HepG2 (cell line): Measurements from ENCODE around the gene ATAD1. TPM values are rescaled to one million over a fixed set of nuclear protein-coding genes. Genes with fewer than 3 reads are reported as not detected.
A peak's percentile ranks its signal among the peaks of the same experiment; 100 is the strongest.

Experiments used
- ATAC-seq: fragments of 200-7000 bp; cut with Tn5 transposase; 3 replicates; pipeline ENCODE4 v1.9.1; 2020; ENCODE audit warnings: mild to moderate bottlenecking, moderate library complexity
- BruUV-seq: library from RNA; stranded (reverse); fragments of 400-500 nt; replicated peaks from 2 replicates; lab custom pipeline; 2021; lab: Mats Ljungman, UMichigan
- CTCF ChIA-PET: fragments of 300-600 bp; formaldehyde crosslinking; extraction: SDS; loops from one replicate; lab custom pipeline; 2021; ENCODE audit warnings: low total read pairs, inconsistent platforms, low intra/inter-chr PET ratio; lab: Yijun Ruan, JAX
- POLR2A ChIA-PET: fragments of 350-600 bp; sonication (Branson Sonifier 250); formaldehyde crosslinking; loops from one replicate; lab custom pipeline; 2020; ENCODE audit warnings: antibody characterized with exemption, inconsistent platforms; lab: Yijun Ruan, JAX
- DNase-seq: peaks from one replicate; pipeline ENCODE4 v3.0.0-alpha.2; 2015; ENCODE audit warnings: low spot score
- FAIRE-seq: peaks from 3 replicates; lab custom pipeline; 2011; peaks lifted over from hg19 to GRCh38; lab: Jason Lieb, UNC
- H2AFZ ChIP-seq: one replicate; pipeline ENCODE4 v1.6.1; 2011; ENCODE audit warnings: low read length, inconsistent platforms
- H3K27ac ChIP-seq: fragments of 300-600 bp; 3 replicates; pipeline ENCODE4 v1.8.0; 2011; ENCODE audit warnings: mixed run types, mild to moderate bottlenecking, mixed read lengths, low read length, inconsistent platforms; ENCODE audit not compliant: insufficient read depth; ENCODE audit errors: extremely low read length
- H3K27me3 ChIP-seq, 2 experiments: fragments of 200-600 bp in 1 of 2; 2 replicates in 1 of 2; 3 replicates in 1 of 2; pipeline versions ENCODE4 v1.6.0 to v1.8.0; 2011; ENCODE audit warnings: low read length in 2 of 2, mild to moderate bottlenecking in 2 of 2, moderate library complexity in 2 of 2, inconsistent platforms in 1 of 2; ENCODE audit not compliant: insufficient read depth in 2 of 2, control insufficient read depth in 1 of 2
- H3K36me3 ChIP-seq, 2 experiments: fragments of 200-600 bp in 1 of 2; replicated peaks in 1 of 2; 2 replicates in 1 of 2; 3 replicates in 1 of 2; pipeline versions ENCODE4 v1.5.1 to v1.8.0; 2011; ENCODE audit warnings: low read length in 2 of 2, inconsistent platforms in 1 of 2; ENCODE audit not compliant: insufficient read depth in 2 of 2, control insufficient read depth in 1 of 2
- H3K4me1 ChIP-seq: 2 replicates; pipeline ENCODE4 v1.5.1; 2012; ENCODE audit warnings: low read length, inconsistent platforms; ENCODE audit not compliant: insufficient read depth
- H3K4me2 ChIP-seq: 2 replicates; pipeline ENCODE4 v1.6.0; 2011; ENCODE audit warnings: low read depth, low read length, inconsistent platforms
- H3K4me3 ChIP-seq, 3 experiments: fragments of 200-600 bp in 1 of 3; sonication (generic), shearing (Covaris generic) in 1 of 3; replicated peaks in 1 of 3; 2 replicates each; pipeline ENCODE4 v1.5.1; 2011 to 2016; ENCODE audit warnings: low read length in 3 of 3, inconsistent platforms in 2 of 3, low read depth in 2 of 3, mild to moderate bottlenecking in 2 of 3, control low read depth in 1 of 3, mixed read lengths in 1 of 3; ENCODE audit not compliant: insufficient read depth in 1 of 3
- H3K79me2 ChIP-seq: one replicate; pipeline ENCODE4 v1.6.1; 2011; ENCODE audit warnings: low read length, inconsistent platforms; ENCODE audit not compliant: insufficient read depth
- H3K9ac ChIP-seq: 2 replicates; pipeline ENCODE4 v1.6.0; 2011; ENCODE audit warnings: mild to moderate bottlenecking, low read depth, low read length, inconsistent platforms; ENCODE audit not compliant: insufficient read depth
- H3K9me3 ChIP-seq: 2 replicates; pipeline ENCODE4 v1.5.1; 2012; ENCODE audit warnings: mild to moderate bottlenecking, low read length
- H4K20me1 ChIP-seq: 2 replicates; pipeline ENCODE4 v1.6.0; 2011; ENCODE audit warnings: inconsistent platforms, mild to moderate bottlenecking, low read length, moderate library complexity; ENCODE audit not compliant: insufficient read depth
- NCOA2 ChIP-seq: sonication (generic); formaldehyde crosslinking; IDR thresholded peaks from 2 replicates; pipeline ENCODE4 v1.8.0; 2022; ENCODE audit warnings: inconsistent platforms
- TBX3 ChIP-seq: fragments of 450-650 bp; IDR thresholded peaks from 2 replicates; pipeline ENCODE4 v1.6.1; 2017; ENCODE audit warnings: antibody characterized with exemption, mild to moderate bottlenecking, inconsistent platforms, borderline replicate concordance
- TP53 ChIP-seq: sonication (generic); formaldehyde crosslinking; conservative IDR thresholded peaks from 2 replicates; pipeline ENCODE4 v1.4.0; 2020; ENCODE audit warnings: missing genetic modification reagents
- in situ Hi-C: cut with HindIII; loops from 2 replicates; pipeline ENCODE4 v1.10.0; 2017; ENCODE audit warnings: low pct_unique_long_range_greater_than_20kb; ENCODE audit not compliant: extremely low pct_ligation_motif_present
- intact Hi-C: fragments of 100-400 bp; cut with micrococcal nuclease; formaldehyde crosslinking; loops from one replicate; pipeline ENCODE4 v1.10.0; 2022; ENCODE audit not compliant: unreplicated experiment
- polyA plus RNA-seq, 8 experiments: library from polyadenylated mRNA; depleted of rRNA in 3 of 8; stranded (reverse) in 7 of 8; unstranded in 1 of 8; fragments of >200 nt; fragmentation: Illumina TruSeq in 4 of 8; extraction: Trizol in 4 of 8; gene quantifications; 2 replicates each; pipeline versions ENCODE4 v1.2.1 to v1.2.3, GENCODE V29; 2011 to 2016; ENCODE audit warnings: low read depth in 4 of 8, missing spikeins in 1 of 8, mixed read lengths in 1 of 8; ENCODE audit not compliant: insufficient read depth in 1 of 8
- total RNA-seq, 5 experiments: library from RNA; depleted of rRNA; stranded (reverse); fragments of >200 nt; fragmentation: Illumina TruSeq; extraction: Trizol; gene quantifications; 2 replicates each; pipeline ENCODE4 v1.2.3, GENCODE V29; 2016; ENCODE audit warnings: low read depth in 1 of 5
- TF ChIP-seq, protein P1 (sequence below): sonication (generic); formaldehyde crosslinking; IDR thresholded peaks from 2 replicates; pipeline ENCODE4 v1.4.0; 2020; ENCODE audit warnings: missing genetic modification reagents
- TF ChIP-seq, protein P2 (sequence below): sonication (generic); formaldehyde crosslinking; IDR thresholded peaks from 2 replicates; pipeline ENCODE4 v1.4.0; 2020; ENCODE audit warnings: low read depth, missing genetic modification reagents

Gene ATAD1
- total and polyA plus RNA-seq, 2 of the 13 experiments (the other 11 are each of a cell fraction or from before 2014, with no cell fraction given) = 14.9 to 28.2 TPM

DNA sequence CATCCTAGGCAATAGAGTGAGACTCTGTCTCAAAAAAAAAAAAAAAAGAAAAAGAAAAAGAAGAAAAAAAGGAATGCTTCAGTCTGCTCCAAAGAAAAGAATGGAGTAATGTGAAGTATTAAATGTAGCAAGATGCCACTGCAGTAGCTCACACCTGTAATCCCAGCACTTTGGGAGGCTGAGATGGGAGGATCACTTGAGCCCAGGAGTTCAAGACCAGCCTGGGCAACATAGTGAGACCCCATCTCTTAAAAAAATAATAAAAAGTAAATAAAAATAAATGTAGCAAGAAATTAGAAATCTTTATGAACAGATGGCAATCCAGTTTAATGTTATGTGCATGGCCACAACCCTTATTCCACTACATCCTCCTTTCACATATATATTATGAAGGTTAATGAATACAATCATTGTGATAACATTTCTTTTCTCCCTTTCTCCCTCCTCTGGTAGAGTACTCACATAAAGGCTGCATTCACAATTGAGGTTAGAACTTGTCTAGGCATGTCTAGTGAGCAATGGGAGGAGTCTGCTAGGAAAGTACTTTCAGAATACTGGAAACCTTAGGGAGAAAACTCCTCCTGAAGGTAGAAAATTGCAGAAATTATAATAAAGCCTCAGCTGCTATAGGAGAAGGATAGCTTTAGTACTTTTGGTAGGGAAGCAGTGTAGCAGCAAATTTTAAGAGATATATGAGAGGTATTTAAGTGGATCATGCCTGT, 24.9 kb upstream of the ATAD1 start:
- peaks cover 21% of the 10 kb centered on the region for H3K4me1 ChIP-seq
- H3K4me2 ChIP-seq = no peak overlapping the region
- H3K79me2 ChIP-seq = no peaks in the 10 kb centered on the region

More for the DNA sequence above, 24.9 kb upstream of the ATAD1 start:
- ATAC-seq (no peak), DNase-seq (peak; percentile 60), FAIRE-seq (no peak)
- peak overlapping the region; percentile 31 for H3K27ac ChIP-seq
- no peaks in the 10 kb centered on the region for H3K36me3 ChIP-seq
- TF ChIP-seq, protein P1, sequence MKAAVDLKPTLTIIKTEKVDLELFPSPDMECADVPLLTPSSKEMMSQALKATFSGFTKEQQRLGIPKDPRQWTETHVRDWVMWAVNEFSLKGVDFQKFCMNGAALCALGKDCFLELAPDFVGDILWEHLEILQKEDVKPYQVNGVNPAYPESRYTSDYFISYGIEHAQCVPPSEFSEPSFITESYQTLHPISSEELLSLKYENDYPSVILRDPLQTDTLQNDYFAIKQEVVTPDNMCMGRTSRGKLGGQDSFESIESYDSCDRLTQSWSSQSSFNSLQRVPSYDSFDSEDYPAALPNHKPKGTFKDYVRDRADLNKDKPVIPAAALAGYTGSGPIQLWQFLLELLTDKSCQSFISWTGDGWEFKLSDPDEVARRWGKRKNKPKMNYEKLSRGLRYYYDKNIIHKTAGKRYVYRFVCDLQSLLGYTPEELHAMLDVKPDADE (CRISPR knock-in tag) = no peak
- TF ChIP-seq, protein P2, sequence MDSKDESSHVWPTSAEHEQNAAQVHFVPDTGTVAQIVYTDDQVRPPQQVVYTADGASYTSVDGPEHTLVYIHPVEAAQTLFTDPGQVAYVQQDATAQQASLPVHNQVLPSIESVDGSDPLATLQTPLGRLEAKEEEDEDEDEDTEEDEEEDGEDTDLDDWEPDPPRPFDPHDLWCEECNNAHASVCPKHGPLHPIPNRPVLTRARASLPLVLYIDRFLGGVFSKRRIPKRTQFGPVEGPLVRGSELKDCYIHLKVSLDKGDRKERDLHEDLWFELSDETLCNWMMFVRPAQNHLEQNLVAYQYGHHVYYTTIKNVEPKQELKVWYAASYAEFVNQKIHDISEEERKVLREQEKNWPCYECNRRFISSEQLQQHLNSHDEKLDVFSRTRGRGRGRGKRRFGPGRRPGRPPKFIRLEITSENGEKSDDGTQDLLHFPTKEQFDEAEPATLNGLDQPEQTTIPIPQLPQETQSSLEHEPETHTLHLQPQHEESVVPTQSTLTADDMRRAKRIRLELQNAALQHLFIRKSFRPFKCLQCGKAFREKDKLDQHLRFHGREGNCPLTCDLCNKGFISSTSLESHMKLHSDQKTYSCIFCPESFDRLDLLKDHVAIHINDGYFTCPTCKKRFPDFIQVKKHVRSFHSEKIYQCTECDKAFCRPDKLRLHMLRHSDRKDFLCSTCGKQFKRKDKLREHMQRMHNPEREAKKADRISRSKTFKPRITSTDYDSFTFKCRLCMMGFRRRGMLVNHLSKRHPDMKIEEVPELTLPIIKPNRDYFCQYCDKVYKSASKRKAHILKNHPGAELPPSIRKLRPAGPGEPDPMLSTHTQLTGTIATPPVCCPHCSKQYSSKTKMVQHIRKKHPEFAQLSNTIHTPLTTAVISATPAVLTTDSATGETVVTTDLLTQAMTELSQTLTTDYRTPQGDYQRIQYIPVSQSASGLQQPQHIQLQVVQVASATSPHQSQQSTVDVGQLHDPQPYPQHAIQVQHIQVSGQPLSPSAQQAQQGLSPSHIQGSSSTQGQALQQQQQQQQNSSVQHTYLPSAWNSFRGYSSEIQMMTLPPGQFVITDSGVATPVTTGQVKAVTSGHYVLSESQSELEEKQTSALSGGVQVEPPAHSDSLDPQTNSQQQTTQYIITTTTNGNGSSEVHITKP (CRISPR knock-in tag) = no peak
- TF ChIP-seq TP53 (CRISPR knock-in tag) (peak; percentile 99), NCOA2 (CRISPR knock-in tag) (0 out of 2 replicates have a peak, but pooled peaks have one; percentile 10), TBX3 (no peak)
- no peak overlapping the region for H2AFZ ChIP-seq
- intact Hi-C loops = no loop called here
- H3K9me3 ChIP-seq = no peaks in the 10 kb centered on the region
- no peak overlapping the region for H3K9ac ChIP-seq
- no peak overlapping the region for H3K4me3 ChIP-seq
- ChIA-PET CTCF (no interaction called here), POLR2A (interaction anchor here (1.0 to 2.2 kb wide), 3 partner anchors 19 to 271 kb away, joined by 3 to 11 read pairs (median 10); partner anchors contain the start of gene ATAD1)
- no peaks in the 10 kb centered on the region for H4K20me1 ChIP-seq
- TSS peak; percentile 91 for BruUV-seq
- in situ Hi-C loops = no loop called here
- no peaks in the 10 kb centered on the region for H3K27me3 ChIP-seq
